ENCODE data around the gene CACNA1S. TPM values are rescaled to one million over a fixed set of nuclear protein-coding genes. Genes with fewer than 3 reads are reported as not detected.

Gene CACNA1S
- total RNA-seq, 2 donors from 2014 or later = not detected

DNA sequence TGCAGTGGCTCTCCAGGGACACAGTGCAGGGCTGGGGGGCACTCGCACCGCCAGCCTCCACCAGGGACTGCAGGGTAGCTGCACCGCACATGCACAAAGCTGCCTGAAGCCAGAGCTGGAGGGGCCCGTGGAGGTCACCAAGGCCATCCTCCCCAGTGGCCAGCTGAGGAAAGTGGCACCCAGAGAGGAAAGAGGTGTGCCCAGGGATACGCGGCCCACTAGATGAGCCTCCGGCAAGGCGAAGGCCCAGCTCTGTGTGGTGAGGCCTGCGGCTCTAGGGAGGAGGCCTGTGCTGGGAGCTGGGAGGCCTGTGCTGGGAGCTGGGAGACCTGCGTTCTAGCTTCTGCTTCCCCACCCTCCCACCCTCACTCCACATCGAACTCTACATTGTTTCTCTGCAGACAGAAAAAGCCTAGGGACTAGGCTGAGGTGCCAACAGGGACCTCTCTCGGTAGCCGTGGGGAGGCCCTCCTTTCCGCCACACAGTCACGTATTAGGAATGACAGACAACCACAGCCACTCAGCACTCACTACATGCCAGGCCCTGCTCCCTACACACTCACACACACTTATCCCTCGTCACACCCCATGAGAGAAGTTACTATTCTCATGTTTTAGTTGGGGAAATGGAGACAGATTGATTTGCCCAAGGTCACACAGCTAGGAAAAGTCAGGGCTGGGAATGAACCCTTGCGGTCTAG lies 15.7 kb upstream of the CACNA1S start:
- ATAC-seq (ENCODE audit: insufficient number of reproducible peaks, low FRiP score, low read depth) = no peak
- Histone ChIP-seq H3K27ac (no peak overlapping the region), H3K36me3 (no peaks in the 10 kb centered on the region), H3K4me1 (ENCODE audit: control insufficient read depth in 1 of 2, low read depth in 2 of 2) (no peaks in the 10 kb centered on the region), H3K9me3 (no peaks in the 10 kb centered on the region), H3K27me3 (replicated peaks; ENCODE audit: insufficient read depth) (no peaks in the 10 kb centered on the region), H3K4me3 (no peak overlapping the region)
- no peak for DNase-seq (ENCODE audit: low spot score)
- no peak for TF ChIP-seq CTCF (IDR thresholded peaks at IDR 0.05)

- TF ChIP-seq CTCF (IDR thresholded peaks at IDR 0.05) = no peak
- DNase-seq (ENCODE audit: low spot score) (no peak), ATAC-seq (ENCODE audit: insufficient number of reproducible peaks, low FRiP score, low read depth) (no peak)
- Histone ChIP-seq H3K36me3 (no peaks in the 10 kb centered on the region), H3K4me3 (no peak within 1 kb of the TSS), H3K4me1 (ENCODE audit: control insufficient read depth in 1 of 2, low read depth in 2 of 2) (no peaks in the 10 kb centered on the region), H3K27ac (no peak within 1 kb of the TSS), H3K9me3 (no peaks in the 10 kb centered on the region), H3K27me3 (replicated peaks; ENCODE audit: insufficient read depth) (no peaks in the 10 kb centered on the region)
These were observed 14.9 kb upstream of the CACNA1S start, which contains the start of gene ASCL5 for GRCh38 chr1:201126832-201127754. TSS of gene ASCL5 (minus strand) at chr1:201127184. CDS start at chr1:201115372, 11,812 bp downstream.

- TF ChIP-seq CTCF (IDR thresholded peaks at IDR 0.05) = no peak
- no peaks in the 10 kb centered on the region for H3K36me3 ChIP-seq
- no peak overlapping the region for H3K4me3 ChIP-seq
- ATAC-seq (ENCODE audit: insufficient number of reproducible peaks, low FRiP score, low read depth) = no peak
- H3K27me3 ChIP-seq (replicated peaks; ENCODE audit: insufficient read depth) = no peaks in the 10 kb centered on the region
- H3K27ac ChIP-seq = no peak overlapping the region
- DNase-seq (ENCODE audit: low spot score) = no peak
- H3K4me1 ChIP-seq (ENCODE audit: control insufficient read depth in 1 of 2, low read depth in 2 of 2) = no peaks in the 10 kb centered on the region
- no peaks in the 10 kb centered on the region for H3K9me3 ChIP-seq
These were observed 14.2 kb upstream of the CACNA1S start for GRCh38 chr1:201126463-201126831.

DNA sequence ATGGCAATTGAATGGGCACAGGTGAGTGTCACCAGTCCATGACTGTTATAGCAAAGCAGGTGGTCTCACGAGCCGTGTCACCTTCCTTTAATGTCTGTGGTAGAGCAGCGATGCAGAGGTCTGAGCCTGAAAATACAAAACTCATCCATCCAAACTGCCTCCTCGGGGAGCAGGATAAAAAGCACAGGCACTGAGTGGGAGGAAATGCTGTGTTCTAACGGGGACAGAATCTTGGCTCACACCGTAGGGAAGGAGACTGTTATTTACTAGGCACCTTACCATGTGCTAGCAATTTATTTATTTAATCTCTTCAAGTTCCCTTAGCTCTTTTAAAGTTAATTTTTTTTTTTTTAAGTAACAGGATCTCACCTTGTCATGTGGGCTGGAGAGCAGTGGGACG lies 13.6 kb upstream of the CACNA1S start:
- no peak for TF ChIP-seq CTCF (IDR thresholded peaks at IDR 0.05)
- Histone ChIP-seq H3K4me1 (ENCODE audit: control insufficient read depth in 1 of 2, low read depth in 2 of 2) (no peaks in the 10 kb centered on the region), H3K9me3 (no peaks in the 10 kb centered on the region), H3K27ac (no peak overlapping the region), H3K36me3 (no peaks in the 10 kb centered on the region), H3K4me3 (no peak overlapping the region), H3K27me3 (replicated peaks; ENCODE audit: insufficient read depth) (no peaks in the 10 kb centered on the region)
- ATAC-seq (ENCODE audit: insufficient number of reproducible peaks, low FRiP score, low read depth) (no peak), DNase-seq (ENCODE audit: low spot score) (no peak)

DNA sequence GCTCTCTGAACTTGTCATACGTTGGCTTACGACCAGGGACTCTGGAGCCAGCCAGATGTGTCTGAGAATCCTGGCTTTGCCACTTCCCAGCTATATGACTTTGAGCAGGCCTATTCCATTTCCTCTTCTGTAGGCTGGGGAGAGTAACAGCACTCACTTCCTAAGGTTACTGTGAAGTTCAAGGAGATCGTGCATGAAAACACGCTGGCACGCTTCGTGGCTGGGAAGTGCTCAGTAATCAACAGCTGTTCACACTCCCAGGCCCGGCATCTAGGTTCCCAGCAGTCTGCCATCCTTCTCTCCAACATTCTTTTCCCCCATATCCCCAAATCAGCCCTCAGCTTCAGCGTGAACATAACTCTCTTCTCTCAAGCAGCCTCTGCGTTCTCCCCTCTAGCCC lies 12.8 kb upstream of the CACNA1S start:
- H3K27ac ChIP-seq = no peak overlapping the region
- TF ChIP-seq CTCF (IDR thresholded peaks at IDR 0.05) = no peak
- H3K4me3 ChIP-seq = no peak overlapping the region
- no peaks in the 10 kb centered on the region for H3K9me3 ChIP-seq
- H3K36me3 ChIP-seq = no peaks in the 10 kb centered on the region
- no peaks in the 10 kb centered on the region for H3K27me3 ChIP-seq (replicated peaks; ENCODE audit: insufficient read depth)
- ATAC-seq (ENCODE audit: insufficient number of reproducible peaks, low FRiP score, low read depth) (no peak), DNase-seq (ENCODE audit: low spot score) (no peak)
- no peaks in the 10 kb centered on the region for H3K4me1 ChIP-seq (ENCODE audit: control insufficient read depth in 1 of 2, low read depth in 2 of 2)

Data from thoracic aorta (tissue), 2 donors.